HG03175 (cell line): ENCODE data around the gene C1QL1.

ENCODE experiments used
- ATAC-seq: cut with Tn5 transposase; IDR thresholded peaks from one replicate; pipeline ENCODE4 v1.9.1; 2021; ENCODE audit warnings: mild to moderate bottlenecking, moderate library complexity; ENCODE audit not compliant: unreplicated experiment

Gene C1QL1

DNA sequence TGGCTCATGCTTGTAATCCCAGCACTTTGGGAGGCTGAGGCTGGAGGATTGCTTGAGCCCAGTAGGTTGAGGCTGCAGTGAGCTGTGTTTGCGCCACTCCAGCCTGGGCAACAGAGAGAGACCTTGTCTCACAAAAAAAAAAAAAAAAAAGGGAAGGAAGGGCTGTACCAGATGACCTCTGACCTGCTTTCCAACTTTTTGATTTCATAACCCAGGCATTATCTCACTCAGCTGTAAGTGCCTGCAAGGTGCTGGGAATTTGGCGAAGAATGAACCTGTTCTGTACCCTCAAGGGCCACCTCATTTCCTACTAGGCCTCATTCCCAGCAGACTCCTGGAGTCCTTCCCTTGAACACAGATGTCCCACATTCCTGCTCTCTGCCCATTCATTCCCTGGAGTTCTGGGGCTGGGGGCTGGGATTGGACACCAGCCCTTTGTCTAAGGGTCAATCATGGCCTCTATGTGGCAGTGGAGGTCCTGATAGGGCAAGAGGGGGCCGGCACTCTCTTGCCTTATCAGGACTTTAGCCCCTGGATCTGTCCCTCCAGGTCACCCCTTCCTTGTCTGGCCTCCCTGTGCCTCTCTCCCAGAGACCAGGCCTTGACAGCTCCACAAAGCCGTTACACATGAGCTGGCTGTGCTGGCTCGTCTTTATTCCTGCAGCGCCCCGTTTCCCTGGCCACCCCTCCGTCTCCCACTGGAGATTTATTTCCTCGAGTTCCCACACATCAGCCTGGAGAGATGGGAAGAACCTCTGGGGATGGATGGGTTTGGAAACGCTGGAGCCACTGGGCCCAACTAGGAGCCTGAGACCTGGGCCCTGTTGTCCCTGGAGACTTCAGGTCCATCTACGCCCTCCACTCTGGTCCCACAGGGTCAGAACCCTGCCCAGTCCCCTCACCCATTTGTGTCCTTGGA is 52.0 kb downstream of the C1QL1 start:
- ATAC-seq: no peak

DNA sequence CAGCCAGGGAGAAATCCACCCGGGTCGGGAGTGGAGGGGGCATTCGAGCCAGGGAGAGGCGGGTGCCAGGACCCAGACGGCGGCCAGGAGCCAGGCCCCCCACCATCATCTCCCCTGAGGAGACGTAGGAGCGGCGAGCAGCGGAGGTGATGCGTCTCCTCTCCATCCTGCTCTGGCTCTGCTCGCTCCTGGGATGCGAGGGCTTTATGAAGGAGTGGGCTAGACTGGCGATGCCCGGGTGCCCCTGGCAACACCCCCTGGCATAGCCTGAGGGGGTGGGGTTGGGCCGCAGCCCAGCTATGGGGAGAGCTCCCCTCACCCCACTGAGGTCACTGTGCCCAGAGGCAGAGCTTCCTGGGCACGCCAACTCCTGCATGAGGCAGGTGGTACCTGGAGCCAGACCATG is 52.8 kb downstream of the C1QL1 start, which contains the start of gene GFAP:
GFAP (minus strand) TSS at position 180 of the 406 bp plus-strand sequence; CDS start at position 166, 14 bp downstream.
- ATAC-seq: no peak

DNA sequence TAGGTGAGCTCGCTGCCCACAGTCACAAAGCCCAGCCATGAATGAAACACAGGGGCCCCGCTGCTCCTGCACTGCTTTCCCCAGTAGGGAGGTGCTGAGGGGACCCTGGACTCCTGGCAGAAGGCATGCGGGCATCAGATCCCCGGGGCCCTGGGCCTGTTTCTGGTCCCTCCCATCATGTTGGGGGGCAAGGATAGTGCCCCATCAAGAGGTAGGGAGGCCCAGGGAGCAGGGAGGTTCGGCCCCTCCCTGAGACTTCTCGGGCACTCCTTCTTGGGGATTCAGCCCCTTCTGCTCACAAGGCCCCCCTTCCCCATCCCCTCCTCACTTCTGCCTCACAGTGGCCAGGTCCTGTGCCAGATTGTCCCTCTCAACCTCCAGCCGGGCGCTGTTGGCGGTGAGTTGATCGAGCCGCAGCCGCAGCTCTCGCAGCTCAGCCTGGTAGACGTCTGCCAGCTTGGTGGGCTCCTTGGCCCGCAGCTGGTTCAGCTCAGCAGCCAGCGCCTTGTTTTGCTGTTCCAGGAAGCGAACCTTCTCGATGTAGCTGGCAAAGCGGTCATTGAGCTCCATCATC is 53.3 kb downstream of the C1QL1 start:
- ATAC-seq: no peak

DNA sequence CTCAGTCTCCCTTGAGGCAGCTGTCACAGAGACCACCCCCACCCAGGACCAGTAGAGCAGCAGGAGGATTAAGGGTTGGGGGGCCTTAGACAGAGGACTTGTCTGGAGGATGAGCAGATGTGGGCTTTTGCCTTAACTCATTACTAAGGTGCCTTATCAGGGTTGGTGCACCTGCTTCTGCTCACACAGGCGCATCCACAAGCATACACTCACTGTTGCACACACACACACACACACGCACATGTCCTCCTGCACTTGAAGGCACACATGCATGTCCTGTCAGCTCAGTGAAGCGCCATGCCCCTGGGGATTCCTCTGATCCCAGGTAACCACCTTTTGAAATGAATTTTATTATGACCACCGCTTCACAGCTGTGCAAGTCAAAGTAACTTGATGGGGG is 54.0 kb downstream of the C1QL1 start:
- no peak for ATAC-seq

DNA sequence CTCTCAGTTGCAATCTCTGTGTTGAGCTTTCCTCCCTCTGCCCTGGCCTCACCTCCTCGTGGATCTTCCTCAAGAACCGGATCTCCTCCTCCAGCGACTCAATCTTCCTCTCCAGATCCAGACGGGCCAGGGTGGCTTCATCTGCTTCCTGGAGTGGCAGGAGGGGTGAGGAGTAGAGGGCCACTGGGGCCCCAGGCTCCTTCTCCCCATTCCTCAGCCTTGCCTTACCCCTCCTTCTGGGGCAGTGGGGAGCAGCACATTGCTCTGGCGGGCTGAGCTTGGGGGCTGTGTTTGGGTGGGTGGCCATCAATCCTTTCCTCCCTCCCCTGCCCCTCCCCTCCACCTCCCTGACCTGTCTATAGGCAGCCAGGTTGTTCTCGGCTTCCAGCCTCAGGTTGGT is 54.4 kb downstream of the C1QL1 start:
- no peak for ATAC-seq

DNA sequence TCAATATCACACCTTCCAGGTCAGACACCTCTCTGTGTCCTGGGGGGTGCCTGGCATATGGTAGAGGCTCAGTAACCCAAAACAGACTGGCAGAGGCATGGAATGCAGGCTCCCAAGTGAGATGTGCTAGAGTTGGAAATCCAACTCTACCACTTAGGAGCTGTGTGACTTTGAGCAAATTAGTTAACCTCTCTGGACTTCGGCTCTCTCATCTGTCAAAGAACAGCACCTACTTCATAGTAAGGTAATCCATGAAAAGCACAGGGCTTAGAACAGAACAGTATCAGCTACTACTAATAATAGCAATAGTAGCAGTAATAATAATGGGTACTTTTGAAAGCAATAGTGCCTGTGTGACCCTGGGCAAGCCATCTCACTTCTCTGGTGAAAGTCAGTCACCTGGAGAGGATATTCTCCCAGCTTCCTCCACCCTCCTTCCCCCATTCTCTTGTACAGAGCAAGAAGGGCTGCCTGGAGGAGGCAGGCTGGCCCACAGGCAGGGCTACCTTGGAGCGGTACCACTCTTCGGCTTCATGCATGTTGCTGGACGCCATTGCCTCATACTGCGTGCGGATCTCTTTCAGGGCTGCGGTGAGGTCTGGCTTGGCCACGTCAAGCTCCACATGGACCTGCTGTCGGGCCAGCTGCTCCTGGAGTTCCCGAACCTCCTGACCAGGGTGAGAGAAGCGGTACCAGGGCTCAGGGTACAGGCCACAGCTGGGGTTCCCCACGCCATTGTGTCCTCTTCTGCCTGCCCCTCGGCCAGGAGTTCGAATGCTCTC is 55.1 kb downstream of the C1QL1 start:
- no peak for ATAC-seq

DNA sequence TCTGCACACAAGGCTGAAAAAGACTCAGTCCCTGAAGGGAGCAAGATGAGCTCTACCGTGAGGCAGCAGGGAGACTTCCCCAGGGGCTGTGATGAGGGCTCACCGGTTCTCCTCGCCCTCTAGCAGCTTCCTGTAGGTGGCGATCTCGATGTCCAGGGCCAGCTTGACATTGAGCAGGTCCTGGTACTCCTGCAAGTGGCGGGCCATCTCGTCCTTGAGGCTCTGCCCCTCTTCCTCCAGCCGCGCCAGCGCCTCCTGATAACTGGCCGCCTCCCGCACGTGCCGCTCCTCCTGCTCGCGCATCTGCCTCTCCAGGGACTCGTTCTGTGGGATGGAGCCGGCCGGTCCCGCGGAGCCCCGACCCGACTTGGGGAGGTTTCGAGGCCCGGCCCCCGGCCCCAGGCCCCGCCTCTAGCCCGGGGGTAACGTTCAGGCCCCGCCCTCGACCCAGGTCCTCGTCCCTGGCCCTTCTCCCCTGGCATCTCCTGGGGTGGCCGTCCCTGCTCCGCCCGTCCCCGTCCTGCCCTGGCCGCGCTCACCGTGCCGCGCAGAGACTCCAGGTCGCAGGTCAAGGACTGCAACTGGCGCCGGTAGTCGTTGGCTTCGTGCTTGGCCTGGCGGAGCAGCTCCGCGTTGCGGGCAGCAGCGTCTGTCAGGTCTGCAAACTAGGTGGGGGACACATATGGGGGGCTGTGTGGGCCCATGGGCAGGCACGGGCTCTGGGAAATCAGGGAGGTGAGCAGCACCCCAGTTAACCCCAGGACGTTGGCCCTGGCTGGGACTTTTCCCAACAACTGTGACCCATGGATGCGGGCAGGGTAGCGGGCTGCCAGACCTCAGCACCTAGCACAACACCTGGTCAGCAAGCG is 56.7 kb downstream of the C1QL1 start:
- ATAC-seq: no peak

DNA sequence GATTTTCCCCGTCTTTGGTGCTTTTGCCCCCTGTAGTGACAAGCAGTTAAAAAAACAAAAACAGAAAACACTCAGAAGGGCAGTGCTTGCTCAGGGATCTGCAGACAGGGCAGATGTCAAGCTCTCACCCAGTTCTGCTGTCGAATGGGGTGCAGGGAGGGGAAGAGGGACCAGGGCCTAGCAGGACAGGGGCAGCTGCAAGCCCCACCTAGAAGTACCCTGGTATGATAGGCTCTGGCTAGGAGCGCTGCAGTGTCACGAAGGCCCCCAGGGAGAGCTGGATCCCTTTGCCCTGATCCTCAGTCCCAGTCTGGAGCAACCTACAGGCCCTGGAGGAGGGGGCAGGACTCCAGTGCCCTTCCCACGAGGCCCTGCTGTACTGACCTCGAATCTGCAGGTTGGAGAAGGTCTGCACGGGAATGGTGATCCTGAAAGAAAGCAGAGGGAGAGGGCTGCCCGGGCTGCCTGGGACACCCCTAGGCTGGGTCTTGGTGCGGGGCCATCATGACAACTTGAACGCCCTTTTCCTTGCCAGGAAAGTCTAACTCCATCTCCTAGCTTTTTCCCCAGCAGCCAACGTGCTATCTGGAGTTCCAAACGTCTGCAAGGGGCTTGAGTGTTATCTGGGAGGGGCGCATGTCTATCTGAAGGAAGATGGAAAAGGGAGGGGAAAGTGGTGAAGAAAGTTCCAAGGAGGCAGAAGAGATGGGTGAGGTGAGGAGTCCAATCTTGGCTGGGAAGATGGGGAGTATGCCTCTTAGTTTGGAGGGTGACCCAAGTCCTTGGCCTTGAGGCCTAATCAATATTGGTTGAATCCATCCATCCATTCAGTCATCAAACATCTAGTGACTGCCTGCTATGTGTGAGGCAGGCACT is 57.6 kb downstream of the C1QL1 start:
- no peak for ATAC-seq
